ENCODE results near the gene GINS2.

DNA sequence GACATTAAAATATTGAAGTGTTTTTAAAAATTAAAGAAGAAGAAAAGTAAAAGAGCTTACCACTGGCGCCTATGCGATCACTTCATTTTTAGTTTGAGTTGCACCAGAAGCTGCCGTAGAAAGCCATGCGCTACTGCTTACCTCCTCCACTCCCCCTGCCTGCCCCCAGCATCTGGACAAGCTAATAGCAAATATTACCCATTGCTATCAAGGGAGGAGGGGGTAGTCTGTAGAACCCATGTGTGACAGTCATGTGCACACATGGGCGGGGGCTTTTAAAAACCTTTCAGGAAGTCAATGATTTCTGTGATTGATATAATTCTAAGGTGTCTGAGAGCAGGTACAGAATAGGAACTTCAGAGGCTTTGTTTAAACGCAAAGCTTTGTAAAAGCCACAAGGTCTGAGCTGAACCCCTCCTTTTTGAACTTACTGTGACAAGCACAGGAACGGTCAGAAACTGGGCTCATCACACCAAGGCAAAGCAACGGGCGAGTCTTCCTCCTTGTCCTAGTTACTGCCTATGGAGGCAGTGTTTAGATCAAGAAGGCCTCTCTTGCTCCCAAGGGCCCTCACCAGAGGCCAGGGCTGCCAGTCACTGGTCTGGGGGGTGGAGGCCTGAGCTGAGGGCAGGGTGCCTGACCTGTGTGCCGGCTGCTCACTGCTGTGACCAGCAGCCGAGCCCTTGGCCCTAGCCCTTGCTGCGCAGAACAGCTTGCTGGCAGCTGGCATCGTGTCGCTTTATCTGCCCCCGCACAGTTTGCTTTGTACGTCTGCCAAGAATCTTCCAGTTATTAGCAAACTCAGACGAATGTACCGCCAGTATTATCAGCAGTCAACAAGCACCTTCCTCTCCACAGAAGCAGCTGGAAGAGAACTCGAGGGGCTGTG, 15.0 kb downstream of the GINS2 start:
- TF ChIP-seq, protein P1, sequence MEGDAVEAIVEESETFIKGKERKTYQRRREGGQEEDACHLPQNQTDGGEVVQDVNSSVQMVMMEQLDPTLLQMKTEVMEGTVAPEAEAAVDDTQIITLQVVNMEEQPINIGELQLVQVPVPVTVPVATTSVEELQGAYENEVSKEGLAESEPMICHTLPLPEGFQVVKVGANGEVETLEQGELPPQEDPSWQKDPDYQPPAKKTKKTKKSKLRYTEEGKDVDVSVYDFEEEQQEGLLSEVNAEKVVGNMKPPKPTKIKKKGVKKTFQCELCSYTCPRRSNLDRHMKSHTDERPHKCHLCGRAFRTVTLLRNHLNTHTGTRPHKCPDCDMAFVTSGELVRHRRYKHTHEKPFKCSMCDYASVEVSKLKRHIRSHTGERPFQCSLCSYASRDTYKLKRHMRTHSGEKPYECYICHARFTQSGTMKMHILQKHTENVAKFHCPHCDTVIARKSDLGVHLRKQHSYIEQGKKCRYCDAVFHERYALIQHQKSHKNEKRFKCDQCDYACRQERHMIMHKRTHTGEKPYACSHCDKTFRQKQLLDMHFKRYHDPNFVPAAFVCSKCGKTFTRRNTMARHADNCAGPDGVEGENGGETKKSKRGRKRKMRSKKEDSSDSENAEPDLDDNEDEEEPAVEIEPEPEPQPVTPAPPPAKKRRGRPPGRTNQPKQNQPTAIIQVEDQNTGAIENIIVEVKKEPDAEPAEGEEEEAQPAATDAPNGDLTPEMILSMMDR (conservative IDR thresholded peaks at IDR 0.05; ENCODE audit: low read depth, low read length), result no peak
- TF ChIP-seq, protein P2, sequence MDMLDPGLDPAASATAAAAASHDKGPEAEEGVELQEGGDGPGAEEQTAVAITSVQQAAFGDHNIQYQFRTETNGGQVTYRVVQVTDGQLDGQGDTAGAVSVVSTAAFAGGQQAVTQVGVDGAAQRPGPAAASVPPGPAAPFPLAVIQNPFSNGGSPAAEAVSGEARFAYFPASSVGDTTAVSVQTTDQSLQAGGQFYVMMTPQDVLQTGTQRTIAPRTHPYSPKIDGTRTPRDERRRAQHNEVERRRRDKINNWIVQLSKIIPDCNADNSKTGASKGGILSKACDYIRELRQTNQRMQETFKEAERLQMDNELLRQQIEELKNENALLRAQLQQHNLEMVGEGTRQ (IDR thresholded peaks at IDR 0.05; ENCODE audit: low read depth, low read length), result no peak
- TF ChIP-seq, protein P3, sequence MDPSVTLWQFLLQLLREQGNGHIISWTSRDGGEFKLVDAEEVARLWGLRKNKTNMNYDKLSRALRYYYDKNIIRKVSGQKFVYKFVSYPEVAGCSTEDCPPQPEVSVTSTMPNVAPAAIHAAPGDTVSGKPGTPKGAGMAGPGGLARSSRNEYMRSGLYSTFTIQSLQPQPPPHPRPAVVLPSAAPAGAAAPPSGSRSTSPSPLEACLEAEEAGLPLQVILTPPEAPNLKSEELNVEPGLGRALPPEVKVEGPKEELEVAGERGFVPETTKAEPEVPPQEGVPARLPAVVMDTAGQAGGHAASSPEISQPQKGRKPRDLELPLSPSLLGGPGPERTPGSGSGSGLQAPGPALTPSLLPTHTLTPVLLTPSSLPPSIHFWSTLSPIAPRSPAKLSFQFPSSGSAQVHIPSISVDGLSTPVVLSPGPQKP (IDR thresholded peaks at IDR 0.05; ENCODE audit: borderline replicate concordance, low read depth, low read length), result no peak
- TF ChIP-seq POLR2A (IDR thresholded peaks at IDR 0.05; ENCODE audit: low read depth, low read length), result no peak
- no peak for TF ChIP-seq CEBPB (IDR thresholded peaks at IDR 0.05; ENCODE audit: low read depth, low read length)
- TF ChIP-seq BHLHE40 (IDR thresholded peaks at IDR 0.05; ENCODE audit: low read depth, low read length), result no peak; the same call in 1 of the 2 replicates
- TF ChIP-seq MAFK (IDR thresholded peaks at IDR 0.05; ENCODE audit: low read depth, low read length), result no peak
- no peak for TF ChIP-seq RFX5 (IDR thresholded peaks at IDR 0.05; ENCODE audit: low read depth, low read length)
- no peak for TF ChIP-seq SMC3 (IDR thresholded peaks at IDR 0.05; ENCODE audit: low read depth, low read length)
- no peak for TF ChIP-seq RCOR1 (IDR thresholded peaks at IDR 0.05; ENCODE audit: insufficient replicate concordance, low read length)
